Activated CD8-positive, alpha-beta memory T cell treated with anti-CD3 and anti-CD28 coated beads, Interleukin-2, amount 50 U/mL, for 24 hours (primary cell): Measurements from ENCODE around the gene MRAS.
"Not testable (repeated sequence)": the region's sequence is repeated elsewhere in the genome, so short reads cannot be mapped to it uniquely, and the experiment has no call there.

Experiments used
- DNase-seq: peaks from one replicate; pipeline ENCODE4 v3.0.0-alpha.2; 2020; ENCODE audit errors: extremely low read depth

Gene MRAS

GRCh38 chr3:138367326-138367850 lies 19.0 kb downstream of the MRAS start:
- no peak for DNase-seq

- DNase-seq, result no peak
Observed at GRCh38 chr3:138367911-138368310, 19.5 kb downstream of the MRAS start.

- no peak for DNase-seq
Observed at GRCh38 chr3:138369151-138369900, 20.9 kb downstream of the MRAS start.

- DNase-seq, result no peak
Observed at GRCh38 chr3:138370321-138370720, 21.9 kb downstream of the MRAS start.

- DNase-seq, result no peak
Observed at GRCh38 chr3:138371070-138371965, 22.9 kb downstream of the MRAS start.

GRCh38 chr3:138373087-138373735 lies 24.8 kb downstream of the MRAS start:
- DNase-seq, result no peak

- DNase-seq, result no peak
Observed at GRCh38 chr3:138373736-138374094, 25.3 kb downstream of the MRAS start.

- DNase-seq, result no peak
Observed at GRCh38 chr3:138374573-138375134, 26.3 kb downstream of the MRAS start.

GRCh38 chr3:138375447-138375846 lies 27.1 kb downstream of the MRAS start:
- DNase-seq, result no peak

GRCh38 chr3:138376663-138377062 lies 28.3 kb downstream of the MRAS start:
- DNase-seq, result no peak

GRCh38 chr3:138377212-138377611 lies 28.8 kb downstream of the MRAS start:
- DNase-seq, result not testable (repeated sequence)

- DNase-seq, result no peak
Observed at GRCh38 chr3:138377804-138378203, 29.4 kb downstream of the MRAS start.

GRCh38 chr3:138378331-138378730 lies 30.0 kb downstream of the MRAS start:
- DNase-seq, result no peak

- DNase-seq, result no peak
Observed at GRCh38 chr3:138378990-138379389, 30.6 kb downstream of the MRAS start.

GRCh38 chr3:138381413-138381901 lies 33.1 kb downstream of the MRAS start:
- no peak for DNase-seq

GRCh38 chr3:138381950-138382715 lies 33.8 kb downstream of the MRAS start:
- no peak for DNase-seq

- no peak for DNase-seq
Observed at GRCh38 chr3:138383715-138384465, 35.5 kb downstream of the MRAS start.

GRCh38 chr3:138384531-138384930 lies 36.2 kb downstream of the MRAS start:
- DNase-seq, result no peak

GRCh38 chr3:138384976-138385375 lies 36.6 kb downstream of the MRAS start:
- no peak for DNase-seq

- no peak for DNase-seq
Observed at GRCh38 chr3:138389144-138389601, 40.8 kb downstream of the MRAS start.
